IPS-18c (cell line): ENCODE measurements around the gene IRX5.

Experiments
- H3K4me3 ChIP-seq: 2 replicates; pipeline ENCODE4 v1.7.0; 2013; ENCODE audit warnings: low read depth, mild to moderate bottlenecking, low read length, moderate library complexity; ENCODE audit not compliant: insufficient read depth
- H3K9me3 ChIP-seq: one replicate; pipeline ENCODE4 v1.6.1; 2013; ENCODE audit warnings: mild to moderate bottlenecking, low read length, moderate library complexity; ENCODE audit not compliant: control insufficient read depth, insufficient read depth

Gene IRX5

GRCh38 chr16:54928016-54928356 lies 2.7 kb upstream of the IRX5 start:
- H3K4me3 ChIP-seq = peak overlapping the region; percentile 48
- no peaks in the 10 kb centered on the region for H3K9me3 ChIP-seq

GRCh38 chr16:54928411-54929089 lies 2.1 kb upstream of the IRX5 start:
- peak overlapping the region; percentile 83 for H3K4me3 ChIP-seq
- no peaks in the 10 kb centered on the region for H3K9me3 ChIP-seq

- Histone ChIP-seq H3K9me3 (no peaks in the 10 kb centered on the region), H3K4me3 (peak overlapping the region; percentile 83)
Measured at GRCh38 chr16:54929090-54930004, 1.3 kb upstream of the IRX5 start.

GRCh38 chr16:54930869-54931119 lies 129 bp downstream of the IRX5 start:
- Histone ChIP-seq H3K9me3 (no peaks in the 10 kb centered on the region), H3K4me3 (peak overlapping the region; percentile 67)

- peak overlapping the region; percentile 67 for H3K4me3 ChIP-seq
- no peaks in the 10 kb centered on the region for H3K9me3 ChIP-seq
Measured at GRCh38 chr16:54931120-54932014, 702 bp downstream of the IRX5 start.

GRCh38 chr16:54932021-54932660 lies 1.5 kb downstream of the IRX5 start:
- H3K9me3 ChIP-seq = no peaks in the 10 kb centered on the region
- H3K4me3 ChIP-seq = peak overlapping the region; percentile 67

- Histone ChIP-seq H3K9me3 (no peaks in the 10 kb centered on the region), H3K4me3 (peak overlapping the region; percentile 67)
Measured at GRCh38 chr16:54932737-54933254, 2.1 kb downstream of the IRX5 start.

GRCh38 chr16:54933281-54934011 lies 2.8 kb downstream of the IRX5 start:
- Histone ChIP-seq H3K4me3 (peak overlapping the region; percentile 67), H3K9me3 (no peaks in the 10 kb centered on the region)

GRCh38 chr16:54934481-54935265 lies 4.0 kb downstream of the IRX5 start:
- peak overlapping the region; percentile 28; the same call in 1 of the 2 replicates for H3K4me3 ChIP-seq

GRCh38 chr16:54935266-54935968 lies 4.8 kb downstream of the IRX5 start:
- Histone ChIP-seq H3K4me3 (peak overlapping the region; percentile 28; the same call in 1 of the 2 replicates), H3K9me3 (no peaks in the 10 kb centered on the region)

More at GRCh38 chr16:54934481-54935265, 4.0 kb downstream of the IRX5 start:
- H3K9me3 ChIP-seq = no peaks in the 10 kb centered on the region

GRCh38 chr16:54936201-54936978 lies 5.7 kb downstream of the IRX5 start:
- Histone ChIP-seq H3K4me3 (peak overlapping the region; percentile 60), H3K9me3 (no peaks in the 10 kb centered on the region)

GRCh38 chr16:54936979-54937670 lies 6.5 kb downstream of the IRX5 start:
- peak overlapping the region; percentile 60 for H3K4me3 ChIP-seq
- no peaks in the 10 kb centered on the region for H3K9me3 ChIP-seq

GRCh38 chr16:54937671-54938211 lies 7.1 kb downstream of the IRX5 start:
- peak overlapping the region; percentile 60 for H3K4me3 ChIP-seq
- H3K9me3 ChIP-seq = no peaks in the 10 kb centered on the region
